Mucosa of gallbladder (tissue), 1 donor: ENCODE results near the gene TENM4. TPM values are rescaled to one million over a fixed set of nuclear protein-coding genes. Genes with fewer than 3 reads are reported as not detected.

ENCODE experiments used
- DNase-seq: peaks from one replicate; pipeline ENCODE4 v3.0.0-alpha.2; 2020; ENCODE audit warnings: low spot score
- total RNA-seq: library from RNA; stranded (reverse); gene quantifications from one replicate; pipeline ENCODE4 v1.2.1, GENCODE V29; 2021
- donor health status: DM: no; HTN: no; CAD: no.

TENM4 gene
- total RNA-seq, 1 donor from 2014 or later: 8.4 TPM

DNA sequence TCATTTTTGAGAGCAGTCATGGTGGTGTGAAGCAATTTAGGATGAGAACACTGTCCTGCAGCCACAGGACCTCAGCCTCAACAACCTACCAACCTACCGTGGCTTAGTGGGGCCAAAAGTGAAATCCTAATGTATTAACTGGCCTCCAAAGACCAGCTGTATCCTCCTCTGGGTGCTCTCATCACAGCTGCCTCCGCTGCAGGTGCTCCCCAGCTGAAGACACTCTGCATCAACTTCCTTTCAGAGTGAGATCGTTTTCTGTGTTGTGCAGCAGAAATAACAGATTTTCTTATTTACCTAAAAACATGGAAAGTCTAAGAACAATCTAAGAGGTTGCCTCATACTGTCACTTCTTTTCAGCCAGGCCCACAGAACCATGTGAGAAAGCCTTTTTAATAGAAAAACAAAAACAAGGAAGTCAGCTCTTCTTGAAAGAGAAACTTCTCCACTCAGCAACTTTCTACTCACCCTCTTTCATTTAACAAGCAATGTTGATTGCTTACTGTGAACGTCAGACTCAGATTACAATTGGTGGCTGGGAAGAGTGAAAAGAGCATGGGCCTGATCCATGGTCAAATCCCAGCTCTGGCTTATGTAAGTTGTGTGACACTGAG is 136.1 kb downstream of the TENM4 start:
- no peak for DNase-seq

DNA sequence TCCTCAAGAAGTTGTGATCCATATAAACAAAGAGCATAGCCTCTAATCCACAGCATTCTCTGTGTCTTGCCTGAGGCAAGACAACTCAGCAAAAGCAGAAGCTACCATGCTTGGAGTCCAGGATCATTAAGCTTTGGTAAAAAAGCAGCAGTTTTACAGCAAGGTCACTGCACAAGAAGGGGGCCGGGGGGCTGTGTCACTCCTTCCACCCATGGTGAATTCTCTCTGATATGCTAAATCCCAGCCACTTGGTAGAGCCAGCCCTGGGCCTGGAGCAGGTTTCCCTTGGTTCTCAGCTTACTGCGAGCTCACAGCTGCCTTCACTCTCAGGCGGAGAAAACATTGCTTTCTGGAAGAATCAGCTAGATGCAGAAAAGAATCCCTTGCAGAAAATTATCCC is 144.7 kb downstream of the TENM4 start:
- no peak for DNase-seq

DNA sequence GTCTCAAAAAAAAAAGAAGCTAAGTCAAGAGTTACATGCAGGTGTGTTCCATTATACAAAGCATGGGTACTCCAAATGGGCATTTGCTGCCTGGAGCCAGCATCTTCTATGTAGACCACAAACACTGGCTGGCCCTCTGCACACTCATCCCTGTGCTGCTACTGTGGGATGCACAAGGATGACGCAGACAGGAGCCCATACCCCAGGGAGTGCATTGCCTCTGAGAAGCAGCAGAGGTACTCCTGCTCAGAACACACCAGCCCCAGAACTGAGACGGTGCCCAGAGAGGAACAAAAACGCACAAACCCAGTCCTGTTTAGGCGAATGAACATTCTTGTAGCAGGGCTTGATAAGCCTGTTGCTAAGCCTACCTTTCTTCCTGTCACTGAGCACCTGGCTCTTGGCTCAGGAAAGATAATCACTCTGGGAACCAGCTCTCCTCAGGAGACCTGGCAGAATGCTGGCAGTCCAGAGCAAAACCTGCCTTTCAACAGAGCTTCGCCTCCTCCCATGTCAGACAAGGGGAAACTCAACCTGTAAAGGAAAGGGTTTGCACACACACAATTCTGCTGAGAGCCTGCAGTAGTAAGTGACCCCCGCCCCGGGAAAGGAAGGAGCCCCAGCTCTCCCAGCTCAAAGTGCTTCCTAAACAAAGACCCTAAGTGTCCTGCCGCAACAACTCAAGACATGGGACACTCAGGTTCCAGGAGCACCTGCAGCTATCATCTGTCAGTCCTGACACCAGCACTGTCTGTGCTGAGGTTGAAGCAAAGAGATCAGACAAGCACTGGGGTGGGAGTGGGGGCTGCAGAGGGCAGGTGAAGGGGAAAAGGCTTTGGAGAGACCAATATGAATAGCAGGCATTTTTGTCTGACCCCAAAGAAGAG is 145.7 kb downstream of the TENM4 start:
- DNase-seq: no peak

DNA sequence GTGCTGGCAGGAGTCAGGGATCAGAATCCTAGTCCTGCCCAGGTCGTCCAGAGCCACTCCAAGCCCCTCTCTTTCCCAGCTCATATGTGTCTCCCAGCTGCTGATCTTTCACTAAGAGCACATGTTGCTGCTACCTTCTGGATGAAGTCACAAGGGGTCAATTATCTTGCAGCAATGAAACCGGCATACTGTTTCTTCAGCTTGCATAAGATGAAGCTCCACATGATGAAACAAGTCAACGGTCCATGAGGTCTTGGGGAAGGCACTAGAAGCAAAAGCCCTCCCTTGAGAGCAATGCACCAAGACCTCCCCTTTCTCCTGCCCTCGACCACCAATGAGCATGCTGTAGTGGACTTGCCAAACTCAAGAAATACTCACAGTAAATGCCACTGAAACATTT is 148.9 kb downstream of the TENM4 start:
- no peak for DNase-seq

DNA sequence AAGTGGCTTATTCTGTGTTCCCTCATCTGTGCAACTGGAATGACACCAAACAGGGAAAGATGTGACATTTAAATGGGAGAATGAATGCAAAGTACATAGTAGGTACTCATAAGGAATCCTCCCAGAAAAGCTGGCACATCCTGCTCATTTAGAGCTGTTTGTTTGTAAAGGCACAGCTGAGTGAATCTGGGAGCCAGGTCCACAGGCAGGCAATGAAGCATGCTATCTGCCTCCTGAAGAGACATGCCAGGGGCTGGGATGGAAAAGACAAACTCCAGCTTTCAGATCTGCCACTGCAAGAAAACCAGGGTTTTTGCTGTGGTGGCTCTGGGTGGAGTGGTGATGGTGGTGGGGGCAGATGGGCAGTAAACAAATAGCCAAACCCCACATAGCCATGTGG is 150.1 kb downstream of the TENM4 start:
- DNase-seq: no peak

DNA sequence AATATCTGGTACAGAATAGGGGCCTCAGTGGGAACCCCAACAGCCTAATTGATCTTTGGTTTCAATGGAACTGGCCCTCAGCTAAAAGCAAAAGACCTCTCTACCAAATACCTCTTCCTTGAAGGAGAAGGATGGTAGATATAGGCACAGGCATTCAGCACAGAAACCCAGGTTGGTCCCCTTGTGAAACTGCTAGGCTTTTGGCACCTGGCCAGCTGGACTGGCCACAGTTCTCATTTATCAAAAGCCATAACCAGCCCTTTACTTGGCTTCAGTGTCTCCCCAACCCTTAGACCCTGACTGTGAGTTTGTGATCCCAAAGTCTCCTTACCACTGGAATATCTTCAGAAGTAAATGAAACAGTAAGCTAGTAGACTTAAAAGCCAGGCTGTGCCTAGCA is 152.9 kb downstream of the TENM4 start:
- no peak for DNase-seq

DNA sequence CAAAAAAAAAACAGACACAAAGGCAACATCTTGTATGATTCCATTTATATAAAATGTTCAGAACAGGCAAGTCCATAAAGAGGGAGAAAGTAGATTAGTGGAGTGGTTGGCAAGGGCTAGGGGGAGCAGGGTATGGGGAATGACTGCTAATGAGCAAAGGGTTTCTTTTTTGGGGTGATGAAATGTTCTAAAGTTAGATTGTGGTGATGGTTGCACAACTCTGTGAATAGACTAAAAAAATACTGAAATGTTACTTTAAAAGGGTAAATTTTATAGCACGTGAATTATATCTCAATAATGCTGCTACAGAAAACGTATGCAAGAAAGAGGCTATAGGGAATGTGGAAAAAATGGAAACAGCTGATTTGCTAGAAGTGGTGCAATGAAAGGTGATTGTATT is 155.1 kb downstream of the TENM4 start:
- DNase-seq: no peak

DNA sequence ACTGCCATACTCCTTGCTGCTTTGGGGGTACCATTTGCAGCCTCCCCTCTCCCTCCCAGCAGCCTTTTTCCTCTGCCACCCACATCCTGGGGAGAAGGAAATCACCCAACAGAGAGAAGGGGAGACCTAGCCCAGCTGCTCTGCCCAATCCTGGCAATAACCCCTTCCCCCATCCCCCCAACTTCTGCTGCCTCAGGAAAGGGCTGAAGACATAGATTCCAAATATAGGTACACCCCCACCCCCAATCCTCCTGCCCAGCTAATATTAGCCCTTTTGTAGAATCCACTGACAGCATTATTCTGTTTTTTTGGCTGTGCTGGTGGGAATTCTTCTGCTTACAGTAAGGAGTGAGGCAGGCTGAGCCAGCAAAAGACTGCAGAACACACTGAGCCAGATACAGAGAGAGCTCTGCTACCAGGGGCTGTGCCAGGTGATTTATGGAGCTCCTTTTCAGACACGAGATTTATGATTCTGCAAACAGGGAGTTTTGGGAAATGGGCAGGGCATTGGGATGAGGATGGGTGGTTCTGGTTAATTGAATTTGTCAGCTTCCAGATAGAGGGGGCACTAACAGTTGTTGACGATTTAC is 164.0 kb downstream of the TENM4 start:
- DNase-seq: no peak

DNA sequence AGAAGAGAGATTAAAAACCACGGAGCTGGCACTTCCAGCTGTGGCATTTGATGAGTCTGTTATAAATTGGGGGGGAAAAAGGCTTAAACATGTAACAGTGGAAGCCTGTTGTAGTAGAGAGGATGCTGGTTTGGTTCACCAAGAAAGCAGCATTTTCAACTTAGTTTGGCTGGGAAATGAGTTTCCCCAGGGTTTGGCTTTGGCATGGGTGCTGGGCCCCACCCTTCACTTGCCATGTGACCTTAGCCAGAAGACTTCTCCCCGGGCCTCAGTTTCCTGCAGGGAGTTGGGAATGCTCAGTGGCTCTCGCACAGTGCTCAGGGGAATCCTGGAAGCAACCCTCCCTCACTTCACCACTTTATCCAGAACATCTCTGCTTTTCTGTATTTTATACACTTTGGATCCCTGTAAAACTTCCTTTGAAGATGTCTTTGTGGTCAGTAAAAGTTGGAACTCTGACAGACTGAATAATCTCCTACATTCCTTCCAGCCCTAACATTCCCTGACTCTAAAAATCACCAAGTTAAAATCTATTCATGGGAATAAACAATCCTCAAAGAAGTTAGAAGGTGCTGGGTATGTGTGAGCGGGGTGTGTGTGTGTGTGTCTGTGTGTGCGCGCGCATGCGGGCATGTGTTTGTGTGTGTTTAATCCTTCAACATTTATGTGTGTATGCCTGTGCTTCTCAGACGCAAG is 166.0 kb downstream of the TENM4 start:
- no peak for DNase-seq

DNA sequence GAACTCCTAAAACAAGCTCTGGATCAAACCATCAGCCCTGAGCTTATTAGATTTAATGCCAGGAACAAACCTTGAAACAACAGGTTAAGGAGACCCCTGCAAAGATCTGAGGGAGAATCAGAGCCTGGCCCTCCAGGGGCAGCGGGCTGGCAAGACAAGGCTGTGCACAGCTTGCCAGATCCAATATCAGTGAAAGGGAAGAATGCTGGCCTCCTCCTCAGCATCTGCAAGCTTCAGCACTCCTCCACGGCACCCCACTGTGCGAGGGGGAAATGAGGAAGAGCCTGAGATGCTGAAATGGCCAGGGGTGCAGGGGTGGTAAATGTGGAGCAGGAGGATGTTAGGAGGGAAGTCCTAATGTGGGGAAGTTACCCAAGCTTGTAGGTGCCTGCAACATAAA is 167.0 kb downstream of the TENM4 start:
- no peak for DNase-seq

DNA sequence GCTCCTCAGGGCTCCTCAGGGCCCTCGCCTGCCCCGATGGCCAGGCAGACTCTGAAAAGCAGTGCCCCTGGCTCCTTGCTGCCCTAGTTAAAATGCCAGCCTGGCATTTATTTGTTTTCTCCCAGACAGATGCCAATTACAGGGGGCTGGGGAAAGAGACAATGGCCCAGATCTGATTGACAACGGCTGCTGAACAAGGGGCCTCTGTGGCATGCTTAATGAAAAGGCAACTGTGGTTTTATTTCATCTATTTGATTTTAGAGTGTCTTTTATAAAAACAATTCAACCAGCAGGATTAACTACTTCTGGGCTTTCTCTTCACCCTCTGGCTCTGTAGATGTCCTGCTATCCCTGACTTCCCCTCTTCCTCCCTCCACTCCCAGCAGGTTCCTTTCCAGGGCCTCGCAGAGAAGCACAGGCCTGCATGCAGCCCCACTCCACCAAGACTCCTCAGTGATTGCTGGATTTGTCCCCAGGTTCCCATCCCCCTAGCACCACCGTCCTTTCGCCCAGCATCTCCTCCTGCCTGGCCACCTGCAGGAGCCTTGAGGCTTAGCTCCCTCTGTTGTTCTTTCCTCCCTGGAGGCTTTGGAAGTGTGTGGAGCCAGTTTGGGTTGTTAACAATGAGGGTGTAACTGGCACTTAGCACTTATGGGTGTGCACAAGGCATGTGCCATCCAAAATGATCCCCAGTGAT is 171.1 kb downstream of the TENM4 start:
- no peak for DNase-seq

DNA sequence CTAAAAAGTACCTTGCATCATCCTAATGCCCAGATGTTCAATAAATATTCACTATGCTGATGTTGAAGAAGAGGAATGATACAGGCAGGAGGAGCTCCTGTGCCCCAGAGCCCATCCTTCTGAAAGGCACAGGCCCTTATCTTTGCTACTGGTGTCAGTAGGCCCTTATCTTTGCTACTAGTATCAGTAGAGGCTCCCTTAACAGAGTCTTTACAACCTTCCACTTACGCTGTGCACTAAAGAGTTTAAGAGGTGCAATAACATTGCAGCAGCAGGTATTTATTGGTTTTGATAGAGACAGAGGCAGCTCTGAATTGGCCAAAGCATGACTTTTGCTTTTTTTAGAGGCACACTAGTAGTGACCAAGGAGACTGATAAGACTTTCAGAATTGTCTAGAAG is 174.4 kb downstream of the TENM4 start:
- DNase-seq: no peak

DNA sequence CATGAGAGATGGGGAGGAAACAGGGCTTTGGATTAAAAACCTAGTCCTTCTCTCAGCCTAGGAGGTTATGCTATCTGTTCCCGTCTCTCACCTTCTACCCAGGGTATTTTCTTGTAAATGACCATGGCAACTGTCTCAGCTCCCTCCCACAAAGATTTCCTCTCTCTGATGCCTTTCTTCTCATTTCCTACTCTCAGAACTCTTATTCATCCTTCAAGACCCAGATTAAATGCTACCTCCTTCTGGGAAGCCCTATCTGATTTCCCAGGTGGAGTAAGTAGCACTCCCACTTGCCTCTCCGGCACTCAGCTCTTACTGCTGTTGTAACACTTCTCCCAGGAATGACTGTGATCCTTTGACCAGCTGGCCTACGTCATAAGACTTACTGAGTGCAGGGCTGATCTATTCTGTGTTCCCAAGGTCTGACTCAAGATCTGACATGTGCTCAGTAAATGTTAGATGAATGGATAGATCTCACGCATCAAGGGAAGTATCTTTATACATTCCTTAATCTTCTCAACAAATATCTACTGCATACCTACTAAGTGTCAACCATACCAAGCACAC is 175.0 kb downstream of the TENM4 start:
- no peak for DNase-seq

DNA sequence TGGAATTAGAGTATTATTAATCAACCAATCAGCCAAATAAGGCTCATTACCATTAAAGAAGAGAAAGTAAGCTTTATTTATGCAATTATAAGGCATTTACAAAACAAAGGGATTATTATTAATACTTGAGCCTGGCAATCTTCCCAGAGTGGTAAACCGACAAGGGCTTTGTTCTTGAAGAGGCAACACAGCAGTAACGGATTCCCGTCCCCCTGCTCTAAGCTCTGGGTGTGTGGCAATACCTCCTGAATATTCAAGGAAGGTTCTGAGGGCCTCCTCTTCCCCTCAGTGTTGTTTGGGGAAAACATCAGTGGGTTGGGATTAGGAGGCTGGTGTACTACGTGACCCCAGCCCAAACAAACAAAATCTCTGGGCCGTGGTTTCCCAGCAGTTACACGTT is 176.5 kb downstream of the TENM4 start:
- no peak for DNase-seq

DNA sequence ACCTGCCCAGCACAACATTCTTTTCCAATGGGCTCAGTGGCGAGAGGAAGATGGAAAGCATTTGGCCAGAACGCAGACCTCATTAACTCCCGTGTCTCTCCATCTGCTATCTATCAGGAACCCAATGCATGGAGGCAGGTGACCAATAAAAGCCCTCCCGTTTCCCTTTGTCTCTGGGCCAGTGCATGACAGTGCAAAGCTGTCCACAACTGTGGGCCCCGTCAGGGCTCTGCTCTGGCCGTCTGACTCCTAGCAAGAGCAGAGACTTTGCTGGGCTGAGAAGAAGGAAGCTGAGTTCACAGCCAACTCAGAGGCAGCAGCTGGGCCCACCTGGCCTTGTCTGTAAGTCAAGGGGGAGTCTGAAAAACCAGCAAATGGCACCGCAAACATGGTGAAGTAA is 177.8 kb downstream of the TENM4 start:
- no peak for DNase-seq

DNA sequence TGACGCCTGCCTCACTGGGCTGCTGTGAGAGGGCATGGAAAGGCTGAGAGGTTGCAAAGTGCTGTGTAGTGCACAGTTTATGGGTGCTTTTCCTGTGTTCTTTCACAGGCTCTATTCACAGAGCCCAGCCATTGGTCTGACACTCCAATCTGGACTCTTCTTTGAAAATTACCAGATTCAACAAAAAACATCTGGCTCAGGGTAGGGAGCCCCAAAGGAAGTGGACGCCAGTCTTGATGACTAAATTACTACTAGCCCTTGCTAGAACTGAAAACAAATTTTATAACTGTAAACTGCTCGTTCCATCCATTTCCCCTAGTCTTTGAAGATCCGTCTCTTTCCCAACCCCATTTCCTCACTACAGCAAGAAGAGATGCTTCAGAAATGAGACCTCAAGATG is 178.6 kb downstream of the TENM4 start:
- DNase-seq: no peak

DNA sequence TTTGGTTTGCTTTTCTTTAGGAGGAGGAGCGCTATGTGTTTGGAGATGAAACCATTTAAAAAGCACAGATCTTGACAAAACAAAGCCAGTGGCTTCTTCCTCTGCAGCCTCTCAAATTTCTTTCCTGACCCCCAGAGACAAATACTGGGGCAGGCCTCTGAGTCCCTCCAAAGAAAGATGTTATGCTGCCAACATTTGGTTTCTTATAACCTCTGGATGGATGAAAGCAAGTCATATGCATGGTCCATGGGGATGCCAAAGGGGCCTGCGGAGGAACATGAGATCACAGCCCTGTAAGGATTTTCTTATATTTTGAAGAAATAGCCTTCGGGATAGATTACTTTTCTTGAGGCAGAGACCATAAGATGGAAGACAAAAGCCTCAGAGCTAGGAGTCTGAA is 179.1 kb downstream of the TENM4 start:
- DNase-seq: no peak

DNA sequence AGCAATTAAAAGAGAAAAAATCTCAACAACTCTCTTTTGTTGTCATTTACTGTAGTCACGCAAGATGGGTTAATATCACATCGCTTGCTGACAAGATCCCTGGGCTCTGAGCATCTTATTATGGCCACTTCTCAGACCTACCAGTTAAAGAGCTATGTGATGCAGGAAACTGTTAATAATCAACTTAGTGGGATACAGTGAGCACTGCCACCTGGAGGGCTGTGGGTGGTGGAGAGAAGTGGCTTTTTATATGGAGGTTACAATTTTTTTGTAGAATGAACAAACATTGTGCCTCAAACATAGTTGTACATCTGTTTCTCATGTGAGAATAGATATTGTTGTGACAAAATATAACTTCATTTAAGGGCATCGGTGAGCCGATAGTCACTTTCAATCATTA is 181.0 kb downstream of the TENM4 start:
- no peak for DNase-seq

DNA sequence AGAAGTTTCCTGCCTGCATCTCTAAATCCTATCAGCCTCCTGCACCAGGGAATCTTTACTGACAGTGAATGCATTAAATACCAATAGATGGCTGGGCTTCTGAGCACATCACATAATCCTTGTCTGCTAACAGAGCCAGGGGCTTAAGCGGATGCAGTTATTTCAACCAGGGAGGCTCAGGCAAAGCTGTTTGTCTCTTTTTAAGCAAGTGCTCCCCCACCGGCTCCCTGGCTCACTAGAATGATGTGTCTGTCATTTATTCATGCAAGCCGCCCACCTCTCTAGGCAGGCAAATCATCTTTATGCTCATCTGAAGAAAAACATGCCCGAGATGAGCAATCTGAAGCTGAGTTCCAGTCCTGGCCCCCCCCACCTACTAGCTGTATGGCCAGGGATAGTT is 182.3 kb downstream of the TENM4 start:
- DNase-seq: no peak

DNA sequence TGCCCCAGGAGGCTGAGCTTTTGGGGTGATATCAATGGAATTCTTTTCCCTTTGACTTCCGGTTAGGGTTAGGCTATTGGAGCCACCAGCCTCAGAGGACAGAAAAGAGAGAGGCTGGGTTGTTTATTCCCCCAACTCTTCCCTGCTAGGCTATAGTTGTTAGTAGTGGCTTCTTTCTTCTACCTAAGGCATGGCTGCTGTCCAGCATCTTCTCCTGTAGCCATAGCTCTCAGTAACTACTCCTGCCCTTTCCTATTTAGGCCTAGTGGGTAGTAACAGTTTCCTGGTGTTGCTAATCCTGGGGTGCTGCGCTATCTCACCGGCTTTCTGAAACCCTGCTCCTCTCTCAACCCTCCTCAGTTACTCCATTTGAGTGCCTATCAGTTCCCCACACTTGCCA is 184.9 kb downstream of the TENM4 start:
- DNase-seq: no peak

DNA sequence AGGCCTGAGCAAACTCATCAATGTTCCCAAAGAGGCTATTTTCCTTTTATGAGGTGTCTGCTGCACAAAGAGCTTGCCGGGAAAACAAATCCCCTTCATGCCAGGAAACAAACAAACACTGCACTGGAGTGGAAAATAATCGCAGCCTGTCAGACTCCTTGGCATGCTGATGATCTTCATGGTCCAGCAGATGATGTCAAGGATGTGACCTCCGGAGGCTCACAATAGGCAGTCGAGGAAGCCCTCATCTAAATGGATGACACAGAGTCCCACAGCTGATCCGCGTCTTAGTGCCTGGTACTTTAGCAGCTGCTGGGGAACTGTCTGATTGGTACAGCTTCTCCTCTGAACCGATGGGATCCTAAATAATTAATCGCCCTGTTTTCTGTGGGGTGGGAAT is 187.6 kb downstream of the TENM4 start:
- no peak for DNase-seq
